Thymus (tissue), 11 donors: ENCODE measurements around the gene ITPK1. TPM values are rescaled to one million over a fixed set of nuclear protein-coding genes. Genes with fewer than 3 reads are reported as not detected.

Experiments
- DNase-seq, 9 donors: peaks; one replicate each; pipeline ENCODE4 v3.0.0-alpha.2; 2013; ENCODE audit warnings: low spot score in 9 of 9, low read depth in 6 of 9, missing footprints in 1 of 9
- H3K27ac ChIP-seq, 2 donors: one replicate each; pipeline ENCODE4 v1.5.1; 2013; ENCODE audit warnings: control low read depth in 1 of 2, low read depth in 1 of 2, low read length in 1 of 2, mild to moderate bottlenecking in 1 of 2, moderate library complexity in 1 of 2
- H3K27me3 ChIP-seq, 2 donors: one replicate each; pipeline ENCODE4 v1.5.1; 2013; ENCODE audit warnings: low read length in 1 of 2; ENCODE audit not compliant: control insufficient read depth in 2 of 2, insufficient read depth in 1 of 2
- H3K36me3 ChIP-seq, 2 donors: one replicate each; pipeline ENCODE4 v1.5.1; 2013; ENCODE audit warnings: low read length in 1 of 2, mild to moderate bottlenecking in 1 of 2, moderate library complexity in 1 of 2; ENCODE audit not compliant: control insufficient read depth in 2 of 2, insufficient read depth in 2 of 2
- H3K4me1 ChIP-seq, 2 donors: one replicate each; pipeline ENCODE4 v1.5.1; 2013; ENCODE audit warnings: low read length in 2 of 2; ENCODE audit not compliant: control insufficient read depth in 2 of 2, insufficient read depth in 2 of 2
- H3K4me3 ChIP-seq, 2 donors: one replicate each; pipeline ENCODE4 v1.5.1; 2013; ENCODE audit warnings: low read length in 2 of 2, control low read depth in 1 of 2, mild to moderate bottlenecking in 1 of 2
- H3K9me3 ChIP-seq, 2 donors: one replicate each; pipeline ENCODE4 v1.5.1; 2013; ENCODE audit warnings: low read length in 1 of 2, mild to moderate bottlenecking in 1 of 2; ENCODE audit not compliant: control insufficient read depth in 2 of 2, insufficient read depth in 1 of 2
- WGBS: extraction: QIAGEN DNeasy Blood & Tissue Kit; methylation state at CpG from one replicate; pipeline ENCODE4 v1.1.7; 2013; 5-methylcytosine and 5-hydroxymethylcytosine counted together
- polyA plus RNA-seq: library from polyadenylated mRNA; stranded (reverse); fragments of 200-250 nt; gene quantifications from one replicate; pipeline ENCODE4 v1.2.3, GENCODE V29; 2013
- total RNA-seq: library from RNA; stranded (reverse); fragments of 120-200 nt; gene quantifications from one replicate; pipeline ENCODE4 v1.2.4, GENCODE V29; 2013
- donor health status: healthy.

Gene ITPK1
- total and polyA plus RNA-seq, 2 donors, result 9.5 to 20.9 TPM

DNA sequence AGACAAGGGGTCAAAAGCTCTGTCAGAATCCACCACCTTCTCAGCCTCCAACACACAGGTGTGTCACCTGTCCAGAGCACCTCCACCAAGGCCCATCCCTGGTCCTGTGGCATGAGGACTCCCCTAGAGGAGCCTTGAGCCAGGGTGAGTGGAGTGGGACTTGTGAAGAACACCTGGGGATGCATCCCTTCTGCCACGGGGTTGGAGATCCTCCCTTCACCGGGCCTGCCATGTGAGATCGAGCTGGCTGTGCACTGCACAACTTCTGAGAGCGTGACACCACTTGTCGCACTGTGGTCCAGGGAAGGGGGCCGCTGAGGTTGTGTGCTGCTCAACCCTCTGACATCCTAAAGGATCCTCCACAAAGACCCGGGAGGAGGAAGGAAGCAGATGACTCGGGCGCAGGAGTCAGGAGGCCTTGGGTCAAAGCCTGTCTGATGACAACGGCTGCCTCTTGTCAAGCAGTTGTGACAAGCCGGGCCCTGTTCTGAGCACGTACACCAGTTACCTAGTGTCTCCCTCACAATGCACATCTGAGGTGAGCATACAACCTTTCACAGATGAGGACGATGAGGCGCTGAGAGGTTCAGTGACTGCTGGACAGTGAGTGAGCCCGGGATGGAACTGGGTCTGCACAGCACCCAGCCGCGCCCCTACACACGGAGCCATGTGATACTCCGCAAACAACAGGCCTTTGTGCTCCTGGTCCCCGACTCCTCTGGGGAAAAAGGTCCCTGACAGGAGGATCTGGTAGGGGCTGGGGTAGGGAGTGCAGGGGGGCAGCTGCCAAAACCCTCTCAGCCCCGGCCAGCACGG, 157.1 kb downstream of the ITPK1 start:
- Histone ChIP-seq H3K4me3 (no peak overlapping the region), H3K9me3 (no peaks in the 10 kb centered on the region), H3K27ac (no peak overlapping the region), H3K36me3 (peaks cover 9 to 17% of the 10 kb centered on the region in 2 donors), H3K4me1 (no peaks in the 10 kb centered on the region), H3K27me3 (no peaks in the 10 kb centered on the region)
- 97% methylated on average over 22 of the region's 22 CpGs for WGBS
- DNase-seq, result no peak

DNA sequence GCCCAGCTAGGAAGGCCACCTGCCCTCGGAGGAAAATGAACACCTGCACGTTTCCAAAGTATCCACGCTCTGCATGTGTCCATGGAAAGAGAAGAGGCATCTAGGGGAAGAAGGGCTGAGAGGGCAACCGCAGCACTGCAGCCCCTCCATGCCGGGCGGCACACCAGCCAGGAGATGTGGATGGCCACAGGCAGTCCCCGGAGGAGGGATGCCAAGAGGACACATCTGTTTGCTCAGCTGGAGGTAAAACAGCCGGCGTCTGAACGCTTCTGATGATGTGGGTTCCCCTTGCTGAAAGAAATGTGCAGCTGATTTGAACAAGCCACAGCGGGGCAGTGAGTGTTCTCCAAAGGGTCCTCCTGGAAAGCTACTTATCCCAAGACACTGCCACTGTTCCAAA, 158.8 kb downstream of the ITPK1 start:
- 95% methylated on average over 11 of the region's 11 CpGs for WGBS
- no peak overlapping the region for H3K4me3 ChIP-seq
- no peaks in the 10 kb centered on the region for H3K4me1 ChIP-seq
- no peaks in the 10 kb centered on the region for H3K27me3 ChIP-seq
- no peaks in the 10 kb centered on the region for H3K9me3 ChIP-seq
- peaks cover 8 to 17% of the 10 kb centered on the region in 2 donors for H3K36me3 ChIP-seq
- no peak for DNase-seq
- H3K27ac ChIP-seq, result no peak overlapping the region

DNA sequence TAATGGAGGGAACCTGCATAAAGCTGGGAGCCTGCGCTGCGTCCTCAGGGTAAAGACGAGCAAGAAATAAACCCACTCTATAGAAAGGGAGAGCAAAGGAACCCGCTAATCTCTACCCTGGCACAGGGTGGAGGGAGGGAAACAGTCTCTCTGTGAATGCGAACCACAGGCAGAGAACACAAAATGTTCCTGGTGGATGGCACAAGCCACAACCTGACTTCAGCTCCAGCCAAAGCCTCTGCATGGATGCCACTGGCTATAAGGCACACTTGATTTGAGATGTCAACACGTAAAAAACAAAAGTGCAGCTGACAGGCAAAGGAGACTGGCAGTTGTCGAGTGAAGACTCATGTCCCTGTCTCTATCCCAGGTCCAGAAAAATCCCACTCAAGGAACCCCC, 160.3 kb downstream of the ITPK1 start:
- WGBS, result 96% methylated on average over 7 of the region's 7 CpGs
- Histone ChIP-seq H3K36me3 (peaks cover 14 to 17% of the 10 kb centered on the region in 2 donors), H3K27me3 (no peaks in the 10 kb centered on the region), H3K4me1 (no peaks in the 10 kb centered on the region), H3K4me3 (no peak overlapping the region), H3K9me3 (no peaks in the 10 kb centered on the region), H3K27ac (no peak overlapping the region)
- DNase-seq, result no peak

DNA sequence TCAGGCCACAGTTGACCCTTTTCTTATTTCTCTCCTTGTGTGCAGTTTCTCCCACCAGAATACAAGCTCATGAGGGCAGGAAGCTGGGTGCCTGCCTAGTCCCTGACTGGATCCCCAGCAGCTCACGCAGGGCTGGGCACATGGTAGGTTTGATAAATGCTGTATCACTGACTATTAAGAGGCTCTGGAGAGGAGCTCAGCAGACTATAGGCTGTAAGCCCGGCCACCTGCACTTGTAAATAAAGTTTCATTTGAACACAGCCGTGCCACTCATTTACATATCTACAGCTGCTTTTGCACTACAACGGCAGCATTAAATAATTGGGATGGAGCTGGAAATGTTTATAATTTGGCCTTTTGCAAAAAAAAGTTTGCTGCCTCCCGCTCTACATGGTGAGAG, 160.8 kb downstream of the ITPK1 start:
- no peaks in the 10 kb centered on the region for H3K9me3 ChIP-seq
- no peaks in the 10 kb centered on the region for H3K27me3 ChIP-seq
- peaks cover 14 to 20% of the 10 kb centered on the region in 2 donors for H3K36me3 ChIP-seq
- no peak overlapping the region for H3K27ac ChIP-seq
- DNase-seq, result no peak
- WGBS, result 96% methylated on average over 5 of the region's 5 CpGs
- H3K4me3 ChIP-seq, result no peak overlapping the region
- H3K4me1 ChIP-seq, result no peaks in the 10 kb centered on the region

DNA sequence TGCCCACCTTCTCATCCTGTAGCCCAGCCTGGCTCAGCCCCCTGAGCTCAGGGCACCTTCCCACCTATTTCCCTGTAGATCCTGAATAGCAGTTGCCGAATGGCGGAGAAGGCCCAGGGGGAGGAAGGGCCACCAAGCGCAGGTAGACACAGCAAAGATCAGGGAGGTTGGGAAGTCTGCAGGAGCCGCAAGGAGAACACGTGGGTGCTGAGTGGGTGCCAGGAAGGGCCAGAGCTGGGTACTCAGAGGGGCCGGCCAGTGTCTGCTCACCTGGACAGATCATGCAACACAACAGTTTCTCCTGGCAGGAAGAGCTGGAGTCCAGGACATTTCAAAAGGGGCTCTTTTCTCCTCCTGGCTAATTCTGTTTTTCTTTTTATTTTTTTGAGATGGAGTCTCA, 162.2 kb downstream of the ITPK1 start:
- H3K9me3 ChIP-seq, result no peaks in the 10 kb centered on the region
- no peak overlapping the region for H3K4me3 ChIP-seq
- WGBS, result 98% methylated on average over 6 of the region's 6 CpGs
- no peaks in the 10 kb centered on the region for H3K27me3 ChIP-seq
- DNase-seq, result no peak
- H3K4me1 ChIP-seq, result no peaks in the 10 kb centered on the region
- H3K36me3 ChIP-seq, result peaks cover 14 to 22% of the 10 kb centered on the region in 2 donors
- H3K27ac ChIP-seq, result no peak overlapping the region

DNA sequence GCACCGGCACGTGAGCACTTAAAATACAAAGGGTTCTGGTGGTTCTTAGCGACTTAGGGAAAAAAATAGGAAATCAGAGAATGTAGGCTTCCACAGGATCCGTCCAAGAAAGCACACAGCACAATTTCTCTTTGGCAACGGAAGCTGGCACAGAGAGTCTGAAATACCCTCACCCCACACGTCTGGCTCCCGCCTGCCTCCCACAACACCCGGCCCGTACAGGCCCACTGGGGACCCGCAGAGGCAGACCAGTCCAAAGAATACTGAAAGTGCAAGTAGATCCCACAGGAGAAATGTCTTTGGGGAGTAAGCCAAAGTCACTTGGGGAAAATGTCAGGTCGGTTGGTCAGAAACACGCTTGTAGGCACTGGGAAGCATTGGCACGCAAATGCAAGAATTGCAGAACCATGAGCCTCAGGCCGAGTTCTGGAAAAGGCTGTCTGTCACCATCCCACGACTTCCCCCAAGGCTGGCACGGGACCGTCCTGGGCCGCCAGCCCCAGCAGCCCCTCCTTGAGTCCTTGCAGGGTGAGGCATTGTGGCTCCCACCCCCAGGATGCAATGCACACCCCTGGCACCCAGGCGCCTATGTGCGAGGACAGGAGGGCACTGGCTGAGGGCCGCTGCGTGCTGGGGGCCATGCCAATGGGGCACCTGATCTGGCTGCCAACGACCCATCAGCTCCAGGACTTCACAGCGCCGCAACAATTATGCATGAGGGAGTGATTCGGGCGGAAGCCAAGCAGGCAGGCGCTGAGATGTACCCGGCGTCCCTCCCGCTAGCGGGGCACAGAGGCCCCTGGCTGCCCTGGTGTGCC, 163.0 kb downstream of the ITPK1 start:
- H3K36me3 ChIP-seq, result peaks cover 6 to 14% of the 10 kb centered on the region in 2 donors
- H3K4me1 ChIP-seq, result no peaks in the 10 kb centered on the region
- H3K4me3 ChIP-seq, result no peak overlapping the region
- H3K9me3 ChIP-seq, result no peaks in the 10 kb centered on the region
- DNase-seq, result no peak
- no peak overlapping the region for H3K27ac ChIP-seq
- WGBS, result 96% methylated on average over 32 of the region's 32 CpGs
- H3K27me3 ChIP-seq, result no peaks in the 10 kb centered on the region

DNA sequence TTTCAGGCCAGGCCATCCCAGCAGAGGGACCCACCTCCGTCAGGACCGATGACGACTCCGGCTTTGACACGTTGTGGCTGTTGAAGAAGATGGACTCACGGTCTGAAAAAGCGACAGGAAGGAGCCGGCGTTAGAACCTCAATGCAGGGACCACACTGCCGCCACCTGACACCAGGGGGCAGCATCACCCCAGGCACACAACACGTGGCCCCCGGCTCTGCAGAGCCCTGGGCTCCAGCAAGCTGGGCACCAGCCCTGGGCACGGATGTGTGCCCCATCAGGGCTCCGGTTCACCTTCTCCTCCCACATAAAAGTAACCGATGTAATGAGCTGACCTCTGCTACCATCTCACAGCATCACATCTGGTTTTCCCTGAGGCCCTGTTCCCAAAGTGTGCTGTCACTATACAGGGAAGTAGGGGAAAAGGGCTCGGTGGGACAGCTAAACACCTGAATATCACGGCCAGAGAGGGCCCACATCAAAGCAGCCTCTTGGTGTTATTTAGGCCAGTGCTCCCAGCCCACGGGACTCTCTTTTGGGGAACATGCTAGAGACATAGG, 163.7 kb downstream of the ITPK1 start:
- DNase-seq, result peak; percentile 19 to 87 (median 55)
- Histone ChIP-seq H3K36me3 (peaks cover 6 to 7% of the 10 kb centered on the region in 2 donors), H3K4me1 (no peaks in the 10 kb centered on the region), H3K9me3 (no peaks in the 10 kb centered on the region), H3K27me3 (no peaks in the 10 kb centered on the region), H3K27ac (no peak overlapping the region), H3K4me3 (no peak overlapping the region)
- 35% methylated on average over 18 of the region's 18 CpGs for WGBS

DNA sequence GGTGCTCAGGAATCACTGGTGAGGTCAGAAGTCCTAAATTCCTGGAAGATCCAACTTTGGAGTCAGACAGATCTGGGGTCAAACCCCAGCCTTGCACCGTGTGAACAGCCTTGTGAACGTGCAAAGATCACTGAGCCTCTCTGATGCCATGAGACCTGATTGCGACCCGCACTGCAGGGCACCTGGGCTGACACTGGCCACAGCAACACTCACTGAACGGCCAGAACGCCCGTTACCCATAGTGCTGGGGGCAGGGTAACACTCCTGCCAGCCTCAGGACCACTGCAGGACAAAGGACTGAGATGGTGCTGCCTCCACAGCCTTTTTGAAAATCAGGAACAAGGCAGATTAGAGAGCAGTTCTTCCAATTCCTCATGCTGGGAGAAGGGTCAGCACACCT, 164.5 kb downstream of the ITPK1 start:
- Histone ChIP-seq H3K36me3 (peaks cover 5 to 6% of the 10 kb centered on the region in 2 donors), H3K4me1 (no peaks in the 10 kb centered on the region), H3K27me3 (no peaks in the 10 kb centered on the region), H3K9me3 (no peaks in the 10 kb centered on the region), H3K4me3 (no peak overlapping the region), H3K27ac (no peak overlapping the region)
- no peak for DNase-seq
- 98% methylated on average over 7 of the region's 7 CpGs for WGBS

DNA sequence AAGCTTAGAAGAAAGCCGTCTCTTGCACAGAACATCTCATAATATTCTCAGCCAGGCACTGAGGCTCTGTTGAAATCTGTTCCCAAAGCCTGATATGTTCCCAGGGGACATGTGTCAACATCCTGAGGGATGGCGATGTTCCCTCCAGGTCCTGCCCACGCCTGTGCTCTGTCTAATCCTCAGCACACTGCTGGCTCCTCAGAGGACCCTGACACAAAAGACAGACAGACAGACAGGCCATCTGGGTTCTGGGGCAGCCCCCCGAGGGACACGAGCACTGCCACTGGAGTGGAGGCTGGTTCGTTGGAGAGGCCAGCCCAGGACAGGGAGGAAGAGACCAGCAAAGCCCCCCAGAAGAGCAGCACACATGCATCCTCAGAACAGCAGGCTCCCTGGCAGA, 165.0 kb downstream of the ITPK1 start:
- Histone ChIP-seq H3K36me3 (peaks cover 6 to 7% of the 10 kb centered on the region in 2 donors), H3K27ac (no peak overlapping the region), H3K27me3 (no peaks in the 10 kb centered on the region), H3K4me3 (no peak overlapping the region), H3K4me1 (no peaks in the 10 kb centered on the region), H3K9me3 (no peaks in the 10 kb centered on the region)
- WGBS, result 91% methylated on average over 6 of the region's 6 CpGs
- no peak for DNase-seq
